HCT116 (cell line): ENCODE results near the gene NSD2. TPM values are rescaled to one million over a fixed set of nuclear protein-coding genes. Genes with fewer than 3 reads are reported as not detected.

Source experiments
- ATAC-seq: fragments of 200-7000 bp; cut with Tn5 transposase; 2 replicates; pipeline ENCODE4 v1.9.1; 2020; ENCODE audit warnings: mild to moderate bottlenecking, moderate library complexity
- BruUV-seq: library from RNA; stranded (reverse); fragments of 400-500 nt; replicated peaks from 2 replicates; lab custom pipeline; 2021; lab: Mats Ljungman, UMichigan
- CTCF ChIA-PET: fragments of 300-600 bp; sonication (Branson Sonifier 250); formaldehyde crosslinking; loops from one replicate; lab custom pipeline; 2021; ENCODE audit warnings: antibody characterized with exemption; lab: Charles Lee
- POLR2A ChIA-PET: fragments of 300-600, 350-600 bp; sonication (Branson Sonifier 250); formaldehyde crosslinking; loops from one replicate; lab custom pipeline; 2021; ENCODE audit warnings: antibody characterized with exemption; lab: Charles Lee
- RAD21 ChIA-PET, 2 experiments: fragments of 300-600 bp; sonication (Branson Sonifier 250); formaldehyde crosslinking; loops; one replicate each; lab custom pipeline; 2023; ENCODE audit warnings: low total read pairs in 2 of 2; ENCODE audit not compliant: uncharacterized antibody in 2 of 2, unreplicated experiment in 2 of 2, low non-redundant PET in 1 of 2; lab: Charles Lee
- DNase-seq: peaks from one replicate; pipeline ENCODE4 v3.0.0-alpha.2; 2010; ENCODE audit warnings: low read depth, low spot score
- H2AFZ ChIP-seq: fragments of 200-600 bp; shearing (Covaris generic), sonication (generic); 2 replicates; pipeline ENCODE4 v1.6.1; 2017; ENCODE audit warnings: low read depth, mixed run types, mixed read lengths, antibody characterized with exemption, low read length; ENCODE audit not compliant: poor library complexity, severe bottlenecking
- H3K27ac ChIP-seq: 2 replicates; pipeline ENCODE4 v1.5.1; 2012; ENCODE audit warnings: low read depth, low read length
- H3K27me3 ChIP-seq: fragments of 200-600 bp; sonication (generic); 2 replicates; pipeline ENCODE4 v1.6.1; 2016; ENCODE audit warnings: mixed run types, low read length, mixed read lengths; ENCODE audit not compliant: insufficient read depth
- H3K36me3 ChIP-seq, 2 experiments: fragments of 200-500 bp in 1 of 2; fragments of 200-600 bp in 1 of 2; sonication (Bioruptor generic) in 1 of 2; sonication (generic) in 1 of 2; 2 replicates each; pipeline versions ENCODE4 v1.5.1 to v1.6.1; 2014 to 2016; ENCODE audit warnings: low read length in 2 of 2, inconsistent platforms in 1 of 2, mixed read lengths in 1 of 2, mixed run types in 1 of 2; ENCODE audit not compliant: insufficient read depth in 2 of 2, control insufficient read depth in 1 of 2
- H3K4me1 ChIP-seq, 2 experiments: fragments of 200-600 bp in 1 of 2; sonication (generic) in 1 of 2; 2 replicates each; pipeline versions ENCODE4 v1.5.1 to v1.6.1; 2012 to 2017; ENCODE audit warnings: low read length in 2 of 2, inconsistent platforms in 1 of 2, mild to moderate bottlenecking in 1 of 2, mixed read lengths in 1 of 2, mixed run types in 1 of 2, moderate library complexity in 1 of 2; ENCODE audit not compliant: insufficient read depth in 2 of 2, control insufficient read depth in 1 of 2
- H3K4me2 ChIP-seq: fragments of 200-600 bp; sonication (generic); 2 replicates; pipeline ENCODE4 v1.6.1; 2017; ENCODE audit warnings: mixed run types, low read length, mixed read lengths
- H3K4me3 ChIP-seq, 2 experiments: fragments of 200-600 bp in 1 of 2; sonication (generic) in 1 of 2; replicated peaks in 1 of 2; 2 replicates each; pipeline ENCODE4 v1.5.1; 2011 to 2016; ENCODE audit warnings: low read length in 2 of 2, control low read depth in 1 of 2, low read depth in 1 of 2, mild to moderate bottlenecking in 1 of 2, mixed read lengths in 1 of 2, mixed run types in 1 of 2
- H3K79me2 ChIP-seq: fragments of 200-600 bp; sonication (generic); 2 replicates; pipeline ENCODE4 v1.6.1; 2017; ENCODE audit warnings: mild to moderate bottlenecking, mixed run types, low read length, moderate library complexity, mixed read lengths; ENCODE audit not compliant: insufficient read depth
- H3K9ac ChIP-seq: fragments of 200-600 bp; sonication (generic); 2 replicates; pipeline ENCODE4 v1.6.1; 2016; ENCODE audit warnings: low read length, mixed read lengths
- H3K9me2 ChIP-seq: fragments of 200-600 bp; sonication (generic), shearing (Covaris generic); 2 replicates; pipeline ENCODE4 v1.6.1; 2017; ENCODE audit warnings: mixed run types, mild to moderate bottlenecking, moderate library complexity; ENCODE audit not compliant: insufficient read depth
- H3K9me3 ChIP-seq, 2 experiments: fragments of 200-500 bp in 1 of 2; fragments of 200-600 bp in 1 of 2; sonication (Bioruptor generic) in 1 of 2; sonication (generic) in 1 of 2; 2 replicates each; pipeline ENCODE4 v1.6.1; 2014 to 2017; ENCODE audit warnings: low read length in 2 of 2, mixed read lengths in 2 of 2, inconsistent platforms in 1 of 2, low read depth in 1 of 2, mild to moderate bottlenecking in 1 of 2, mixed run types in 1 of 2, moderate library complexity in 1 of 2; ENCODE audit not compliant: control insufficient read depth in 1 of 2, insufficient read depth in 1 of 2
- H4K20me1 ChIP-seq: fragments of 200-600 bp; sonication (generic), shearing (Covaris generic); 2 replicates; pipeline ENCODE4 v1.6.1; 2017; ENCODE audit warnings: mixed run types, mild to moderate bottlenecking, moderate library complexity; ENCODE audit not compliant: insufficient read depth
- CEBPB ChIP-seq: IDR thresholded peaks from 2 replicates; pipeline ENCODE4 v1.6.1; 2012; ENCODE audit warnings: low read depth
- CTCF ChIP-seq, 3 experiments: fragments of 200-600 bp in 1 of 3; sonication (generic) in 1 of 3; IDR thresholded peaks in 2 of 3; conservative IDR thresholded peaks in 1 of 3; 2 replicates each; pipeline ENCODE4 v1.5.1; 2012 to 2017; ENCODE audit warnings: low read depth in 2 of 3, low read length in 2 of 3, antibody characterized with exemption in 1 of 3, borderline replicate concordance in 1 of 3, control low read depth in 1 of 3, mild to moderate bottlenecking in 1 of 3, mixed read lengths in 1 of 3, mixed run types in 1 of 3, moderate library complexity in 1 of 3; ENCODE audit not compliant: insufficient read depth in 1 of 3
- EZH2 ChIP-seq: fragments of 200-600 bp; sonication (generic); IDR thresholded peaks from 2 replicates; pipeline ENCODE4 v1.6.1; 2017; ENCODE audit warnings: antibody characterized with exemption, mixed run types
- EZH2phosphoT487 ChIP-seq: fragments of 200-600 bp; IDR thresholded peaks from 2 replicates; pipeline ENCODE4 v1.6.1; 2018; ENCODE audit warnings: antibody characterized with exemption, borderline replicate concordance
- JUND ChIP-seq: IDR thresholded peaks from 2 replicates; pipeline ENCODE4 v1.6.1; 2012
- POLR2A ChIP-seq: IDR thresholded peaks from 2 replicates; pipeline ENCODE4 v1.7.0; 2011; ENCODE audit warnings: borderline replicate concordance; ENCODE audit not compliant: insufficient read depth, insufficient read length; ENCODE audit errors: extremely low read depth
- POLR2AphosphoS5 ChIP-seq: IDR thresholded peaks from 2 replicates; pipeline ENCODE4 v1.6.1; 2011; ENCODE audit warnings: mild to moderate bottlenecking, low read depth, low read length, moderate library complexity
- RAD21 ChIP-seq: IDR thresholded peaks from 2 replicates; pipeline ENCODE4 v1.6.1; 2012; ENCODE audit warnings: low read depth, mild to moderate bottlenecking
- SP1 ChIP-seq: IDR thresholded peaks from 2 replicates; pipeline ENCODE4 v1.6.1; 2012; ENCODE audit warnings: low read depth
- SRF ChIP-seq: IDR thresholded peaks from 2 replicates; pipeline ENCODE4 v1.6.1; 2012; ENCODE audit warnings: low read depth
- TCF7L2 ChIP-seq: IDR thresholded peaks from 2 replicates; pipeline ENCODE4 v1.7.0; 2011; ENCODE audit warnings: borderline replicate concordance, inconsistent platforms; ENCODE audit not compliant: insufficient read depth, insufficient read length; ENCODE audit errors: extremely low read depth
- intact Hi-C: fragments of 100-400 bp; cut with micrococcal nuclease; formaldehyde crosslinking; loops from 2 replicates; pipeline ENCODE4 v1.10.0; 2022
- total RNA-seq: library from RNA; stranded (reverse); gene quantifications from one replicate; pipeline ENCODE4 v1.2.1, GENCODE V29; 2021; ENCODE audit not compliant: unreplicated experiment

NSD2 gene
- total RNA-seq, 1 experiment from 2014 or later, result 145 TPM

GRCh38 chr4:1937550-1937949 is 66.4 kb downstream of the NSD2 start:
- CTCF ChIA-PET, result no interaction called here
- BruUV-seq, result no TSS peak

More at GRCh38 chr4:1937550-1937949, 66.4 kb downstream of the NSD2 start:
- peaks cover 23 to 26% of the 10 kb centered on the region in 2 experiments for H3K4me1 ChIP-seq
- no peak overlapping the region for H3K4me3 ChIP-seq
- intact Hi-C loops, result no loop called here
- no peak overlapping the region for H3K27ac ChIP-seq
- TF ChIP-seq EZH2phosphoT487 (no peak), JUND (no peak), EZH2 (no peak), SP1 (no peak), RAD21 (no peak), TCF7L2 (no peak), CTCF (IDR thresholded peaks at IDR 0.05 in 2 of 3, conservative IDR thresholded peaks at IDR 0.05 in 1 of 3; ENCODE audit: borderline replicate concordance in 1 of 3, insufficient read depth in 1 of 3, low read depth in 2 of 3, low read length in 2 of 3) (no peak), POLR2AphosphoS5 (no peak), SRF (no peak), POLR2A (no peak), CEBPB (no peak)
- H3K27me3 ChIP-seq, result no peaks in the 10 kb centered on the region
- peaks cover 52% of the 10 kb centered on the region for H3K79me2 ChIP-seq
- POLR2A ChIA-PET, result no interaction called here
- H3K9me2 ChIP-seq, result no peaks in the 10 kb centered on the region
- H3K9me3 ChIP-seq, result no peaks in the 10 kb centered on the region
- RAD21 ChIA-PET, result no interaction called here
- H3K9ac ChIP-seq, result no peak overlapping the region
- no peak overlapping the region for H2AFZ ChIP-seq
- peaks cover 20 to 43% of the 10 kb centered on the region in 2 experiments for H3K36me3 ChIP-seq
- no peak for ATAC-seq
- H3K4me2 ChIP-seq, result no peak overlapping the region
- H4K20me1 ChIP-seq, result no peaks in the 10 kb centered on the region; the same call in 1 of the 2 replicates
- DNase-seq, result no peak
